Measurements from ENCODE around the gene AKT3. TPM values are rescaled to one million over a fixed set of nuclear protein-coding genes. Genes with fewer than 3 reads are reported as not detected.

Gene AKT3
- polyA plus RNA-seq, 3 donors, result 0.81 to 1.7 (median 1.4) TPM

- Histone ChIP-seq H3K27me3 (ENCODE audit: control insufficient read depth in 2 of 2, insufficient read depth in 2 of 2, low read length in 2 of 2) (no peaks in the 10 kb centered on the region), H3K4me1 (ENCODE audit: control insufficient read depth in 1 of 2, insufficient read depth in 2 of 2, low read length in 2 of 2) (no peaks in the 10 kb centered on the region), H3K27ac (ENCODE audit: low read depth in 1 of 2, low read length in 2 of 2) (no peak overlapping the region), H3K36me3 (replicated peaks in 1 of 2; ENCODE audit: control insufficient read depth in 1 of 2, insufficient read depth in 2 of 2, low read length in 2 of 2) (no peaks in the 10 kb centered on the region), H3K4me2 (replicated peaks; ENCODE audit: extremely low read depth, low read length, poor library complexity, severe bottlenecking) (no peak overlapping the region), H3K9me3 (replicated peaks in 1 of 2; ENCODE audit: control insufficient read depth in 1 of 2, insufficient read depth in 1 of 2, low read length in 2 of 2) (no peaks in the 10 kb centered on the region), H3K4me3 (replicated peaks in 1 of 3; ENCODE audit: low read depth in 2 of 3, low read length in 3 of 3) (no peak overlapping the region), H4K20me1 (ENCODE audit: insufficient read depth, low read length) (no peaks in the 10 kb centered on the region), H3K79me2 (ENCODE audit: insufficient read depth, low read length) (no peaks in the 10 kb centered on the region), H3K9ac (ENCODE audit: insufficient read depth, low read length, poor library complexity, severe bottlenecking) (no peak overlapping the region), H2AFZ (ENCODE audit: insufficient read depth, low read depth, low read length, poor library complexity, severe bottlenecking) (no peak overlapping the region)
- H3K36me3 Mint-ChIP-seq, result no peaks in the 10 kb centered on the region
- no peak overlapping the region for H3K27ac Mint-ChIP-seq
- WGBS (ENCODE audit: insufficient coverage), result 100% methylated on average over 1 of the region's 2 CpGs
- H3K9me3 Mint-ChIP-seq, result peaks cover 0 to 3% (median 0%) of the 10 kb centered on the region in 7 donors
- DNase-seq, result no peak
- peaks cover 0 to 2% (median 0%) of the 10 kb centered on the region in 3 donors for H3K27me3 Mint-ChIP-seq (ENCODE audit: low read depth in 3 of 3)
- no peak for TF ChIP-seq CTCF (IDR thresholded peaks at IDR 0.05)
- H3K4me1 Mint-ChIP-seq, result peaks cover 5% of the 10 kb centered on the region
- intact Hi-C loops (cut with micrococcal nuclease), result no loop called here
- H3K4me3 Mint-ChIP-seq, result no peak overlapping the region
These were observed 51.3 kb downstream of the AKT3 start for GRCh38 chr1:243798726-243799125.

- no peak overlapping the region for H3K27ac Mint-ChIP-seq
- H3K9me3 ChIP-seq (replicated peaks in 1 of 2; ENCODE audit: control insufficient read depth in 1 of 2, insufficient read depth in 1 of 2, low read length in 2 of 2), result no peaks in the 10 kb centered on the region
- H3K4me3 Mint-ChIP-seq, result no peak overlapping the region
- H2AFZ ChIP-seq (ENCODE audit: insufficient read depth, low read depth, low read length, poor library complexity, severe bottlenecking), result no peak overlapping the region
- H3K27me3 Mint-ChIP-seq (ENCODE audit: low read depth in 3 of 3), result no peaks in the 10 kb centered on the region
- WGBS (ENCODE audit: insufficient coverage), result no CpG with 5 or more reads among the region's 2 CpGs
- no peak for DNase-seq
- intact Hi-C loops (cut with micrococcal nuclease), result no loop called here
- H3K4me2 ChIP-seq (replicated peaks; ENCODE audit: extremely low read depth, low read length, poor library complexity, severe bottlenecking), result no peak overlapping the region
- TF ChIP-seq CTCF (IDR thresholded peaks at IDR 0.05), result no peak
- H3K4me1 ChIP-seq (ENCODE audit: control insufficient read depth in 1 of 2, insufficient read depth in 2 of 2, low read length in 2 of 2), result no peaks in the 10 kb centered on the region
- H3K9ac ChIP-seq (ENCODE audit: insufficient read depth, low read length, poor library complexity, severe bottlenecking), result no peak overlapping the region
- no peak overlapping the region for H3K4me3 ChIP-seq (replicated peaks in 1 of 3; ENCODE audit: low read depth in 2 of 3, low read length in 3 of 3)
- peaks cover 5% of the 10 kb centered on the region for H3K4me1 Mint-ChIP-seq
- H3K79me2 ChIP-seq (ENCODE audit: insufficient read depth, low read length), result no peaks in the 10 kb centered on the region
- no peaks in the 10 kb centered on the region for H3K36me3 Mint-ChIP-seq
- H3K27ac ChIP-seq (ENCODE audit: low read depth in 1 of 2, low read length in 2 of 2), result no peak overlapping the region
- H4K20me1 ChIP-seq (ENCODE audit: insufficient read depth, low read length), result no peaks in the 10 kb centered on the region
- H3K27me3 ChIP-seq (ENCODE audit: control insufficient read depth in 2 of 2, insufficient read depth in 2 of 2, low read length in 2 of 2), result no peaks in the 10 kb centered on the region
- H3K9me3 Mint-ChIP-seq, result peaks cover 0 to 3% (median 0%) of the 10 kb centered on the region in 7 donors
- H3K36me3 ChIP-seq (replicated peaks in 1 of 2; ENCODE audit: control insufficient read depth in 1 of 2, insufficient read depth in 2 of 2, low read length in 2 of 2), result no peaks in the 10 kb centered on the region
These were observed 54.0 kb downstream of the AKT3 start for GRCh38 chr1:243796016-243796415.

All from CD14-positive monocyte (primary cell).